Measurements from ENCODE around the gene AHRR. TPM values are rescaled to one million over a fixed set of nuclear protein-coding genes. Genes with fewer than 3 reads are reported as not detected.

The AHRR gene
- total and polyA plus RNA-seq, 9 of the 15 experiments (the other 6 are each of a cell fraction or from before 2014, with no cell fraction given), result 0.06 to 1.6 (median 0.75) TPM; not detected in 1

- no peak overlapping the region for H3K4me2 ChIP-seq (ENCODE audit: insufficient read depth, low read length)
- H3K27me3 ChIP-seq (ENCODE audit: control insufficient read depth in 2 of 2, insufficient read depth in 2 of 2, low read length in 2 of 2), result peaks cover 44 to 87% of the 10 kb centered on the region in 2 experiments
- no peaks in the 10 kb centered on the region for H3K9me1 ChIP-seq (ENCODE audit: control insufficient read depth, insufficient read depth, low read length)
- H3K4me1 ChIP-seq (replicated peaks in 1 of 2; ENCODE audit: control insufficient read depth in 2 of 2, insufficient read depth in 2 of 2, low read length in 2 of 2), result peaks cover 0 to 51% of the 10 kb centered on the region in 2 experiments; a peak in 2 of 5 replicates
- POLR2A ChIA-PET, result interaction anchor here (1.0 to 1.4 kb wide), 2 partner anchors 12 to 16 kb away, joined by 3 to 4 read pairs; no protein-coding TSS in a partner anchor
- WGBS (ENCODE audit: insufficient coverage, low coverage, missing lambda C conversion rate), result 6% methylated on average over 20 of the region's 23 CpGs
- no peak for FAIRE-seq
- no peak overlapping the region for H3K4me3 ChIP-seq
- no peak overlapping the region for H3K27ac ChIP-seq (ENCODE audit: extremely low read depth, low read depth, low read length)
- no peaks in the 10 kb centered on the region for H3K9me3 ChIP-seq (replicated peaks; ENCODE audit: control insufficient read depth, insufficient read depth, low read depth, low read length)
- H3K79me2 ChIP-seq (ENCODE audit: control insufficient read depth, insufficient read depth, low read length), result no peaks in the 10 kb centered on the region
- CTCF ChIA-PET (ENCODE audit: low intra/inter-chr PET ratio), result no interaction called here
- no TSS peak for BruUV-seq (replicated peaks)
- no peak for ATAC-seq
- H3K9ac ChIP-seq (ENCODE audit: insufficient read depth in 1 of 2, low read depth in 2 of 2, low read length in 2 of 2), result no peak overlapping the region
- intact Hi-C loops (cut with micrococcal nuclease), result no loop called here
- no peaks in the 10 kb centered on the region for H3K36me3 ChIP-seq (ENCODE audit: control insufficient read depth, insufficient read depth, low read length)
- DNase-seq (ENCODE audit: extremely low read depth in 1 of 4, low spot score in 3 of 4), result no peak
- no peaks in the 10 kb centered on the region; the same call in 1 of the 2 replicates for H4K20me1 ChIP-seq (replicated peaks; ENCODE audit: control insufficient read depth, insufficient read depth, low read length)
- in situ Hi-C loops (cut with MboI), result loop anchor here (5.0 kb wide), 1 partner anchor 121 kb away; no protein-coding TSS in a partner anchor
- no peak overlapping the region for H2AFZ ChIP-seq (ENCODE audit: low read depth, low read length)
- no peak for TF ChIP-seq MCM7 (IDR thresholded peaks at IDR 0.05)
- TF ChIP-seq, protein P1, sequence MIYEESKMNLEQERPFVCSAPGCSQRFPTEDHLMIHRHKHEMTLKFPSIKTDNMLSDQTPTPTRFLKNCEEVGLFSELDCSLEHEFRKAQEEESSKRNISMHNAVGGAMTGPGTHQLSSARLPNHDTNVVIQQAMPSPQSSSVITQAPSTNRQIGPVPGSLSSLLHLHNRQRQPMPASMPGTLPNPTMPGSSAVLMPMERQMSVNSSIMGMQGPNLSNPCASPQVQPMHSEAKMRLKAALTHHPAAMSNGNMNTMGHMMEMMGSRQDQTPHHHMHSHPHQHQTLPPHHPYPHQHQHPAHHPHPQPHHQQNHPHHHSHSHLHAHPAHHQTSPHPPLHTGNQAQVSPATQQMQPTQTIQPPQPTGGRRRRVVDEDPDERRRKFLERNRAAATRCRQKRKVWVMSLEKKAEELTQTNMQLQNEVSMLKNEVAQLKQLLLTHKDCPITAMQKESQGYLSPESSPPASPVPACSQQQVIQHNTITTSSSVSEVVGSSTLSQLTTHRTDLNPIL (CRISPR knock-in tag; IDR thresholded peaks at IDR 0.05), result no peak
Measured at GRCh38 chr5:432928-433791, 111.6 kb downstream of the AHRR start.
